ENCODE measurements around the gene TCEAL4.

- TF ChIP-seq ARNTL (CRISPR knock-in tag; IDR thresholded peaks at IDR 0.05; ENCODE audit: borderline replicate concordance, low read depth) (no peak), RARB (CRISPR knock-in tag; IDR thresholded peaks at IDR 0.05) (no peak), ZFP3 (CRISPR knock-in tag; IDR thresholded peaks at IDR 0.05) (no peak), PATZ1 (CRISPR knock-in tag; IDR thresholded peaks at IDR 0.05; ENCODE audit: borderline replicate concordance) (no peak)
Measured at GRCh38 chrX:103629318-103630170, 44.2 kb downstream of the TCEAL4 start.

Data from SK-N-SH treated with all-trans-retinoic acid at 6 μM for 48 hours (cell line).